ENCODE results near the gene TMTC4. TPM values are rescaled to one million over a fixed set of nuclear protein-coding genes. Genes with fewer than 3 reads are reported as not detected.

TMTC4 gene
- total and polyA plus RNA-seq, 2 experiments from 2014 or later: 15.0 to 32.6 TPM

DNA sequence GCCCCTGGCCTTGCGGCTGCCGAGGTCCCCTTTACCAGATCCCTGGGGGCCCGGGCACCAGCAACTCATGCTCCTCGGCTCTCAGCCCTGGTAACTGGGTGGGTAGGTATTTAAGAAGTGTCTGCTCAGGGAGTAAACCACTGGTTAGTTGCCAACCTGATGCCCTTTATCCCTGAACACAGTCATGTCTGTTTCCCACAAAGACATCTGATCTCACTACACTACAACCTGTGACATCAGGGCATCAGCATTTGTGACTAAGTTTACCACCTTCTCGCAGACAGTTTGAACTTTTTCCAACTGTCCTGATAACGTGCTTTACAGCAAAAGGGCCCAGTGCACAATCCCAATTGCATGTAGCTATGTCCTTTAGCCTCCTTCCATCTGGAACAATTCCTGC is 108.1 kb downstream of the TMTC4 start:
- Histone ChIP-seq H3K79me2 (no peaks in the 10 kb centered on the region), H4K20me1 (ENCODE audit: insufficient read depth, poor library complexity, severe bottlenecking) (no peaks in the 10 kb centered on the region), H3K9me3 (ENCODE audit: low read depth) (no peaks in the 10 kb centered on the region), H3K4me3 (no peak overlapping the region), H3K4me2 (no peak overlapping the region), H2AFZ (no peak overlapping the region), H3K36me3 (replicated peaks; ENCODE audit: insufficient read depth, low read depth) (no peaks in the 10 kb centered on the region), H3K9me2 (replicated peaks; ENCODE audit: insufficient read depth) (no peaks in the 10 kb centered on the region), H3K27ac (no peak overlapping the region), H3K27me3 (no peaks in the 10 kb centered on the region), H3K4me1 (ENCODE audit: insufficient read depth) (no peaks in the 10 kb centered on the region)
- no peak for DNase-seq (ENCODE audit: low spot score)
- TF ChIP-seq EZH2phosphoT487 (IDR thresholded peaks at IDR 0.05; ENCODE audit: low read depth, severe bottlenecking, unreplicated experiment) (no peak), EZH2 (IDR thresholded peaks at IDR 0.05; ENCODE audit: borderline replicate concordance) (no peak)
- TF ChIP-seq, protein P1, sequence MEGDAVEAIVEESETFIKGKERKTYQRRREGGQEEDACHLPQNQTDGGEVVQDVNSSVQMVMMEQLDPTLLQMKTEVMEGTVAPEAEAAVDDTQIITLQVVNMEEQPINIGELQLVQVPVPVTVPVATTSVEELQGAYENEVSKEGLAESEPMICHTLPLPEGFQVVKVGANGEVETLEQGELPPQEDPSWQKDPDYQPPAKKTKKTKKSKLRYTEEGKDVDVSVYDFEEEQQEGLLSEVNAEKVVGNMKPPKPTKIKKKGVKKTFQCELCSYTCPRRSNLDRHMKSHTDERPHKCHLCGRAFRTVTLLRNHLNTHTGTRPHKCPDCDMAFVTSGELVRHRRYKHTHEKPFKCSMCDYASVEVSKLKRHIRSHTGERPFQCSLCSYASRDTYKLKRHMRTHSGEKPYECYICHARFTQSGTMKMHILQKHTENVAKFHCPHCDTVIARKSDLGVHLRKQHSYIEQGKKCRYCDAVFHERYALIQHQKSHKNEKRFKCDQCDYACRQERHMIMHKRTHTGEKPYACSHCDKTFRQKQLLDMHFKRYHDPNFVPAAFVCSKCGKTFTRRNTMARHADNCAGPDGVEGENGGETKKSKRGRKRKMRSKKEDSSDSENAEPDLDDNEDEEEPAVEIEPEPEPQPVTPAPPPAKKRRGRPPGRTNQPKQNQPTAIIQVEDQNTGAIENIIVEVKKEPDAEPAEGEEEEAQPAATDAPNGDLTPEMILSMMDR (IDR thresholded peaks at IDR 0.05; ENCODE audit: poor library complexity): no peak
- WGBS (ENCODE audit: low lambda C conversion rate, missing lambda C conversion rate): 90% methylated on average over 6 of the region's 6 CpGs

GRCh38 chr13:100565286-100565685 is 109.3 kb downstream of the TMTC4 start:
- H3K27me3 ChIP-seq: no peaks in the 10 kb centered on the region
- no peak for DNase-seq (ENCODE audit: low spot score)
- H3K36me3 ChIP-seq (replicated peaks; ENCODE audit: insufficient read depth, low read depth): no peaks in the 10 kb centered on the region
- H4K20me1 ChIP-seq (ENCODE audit: insufficient read depth, poor library complexity, severe bottlenecking): no peaks in the 10 kb centered on the region
- no peak overlapping the region for H2AFZ ChIP-seq
- H3K9me3 ChIP-seq (ENCODE audit: low read depth): no peaks in the 10 kb centered on the region
- no peak overlapping the region for H3K4me2 ChIP-seq
- TF ChIP-seq EZH2 (IDR thresholded peaks at IDR 0.05; ENCODE audit: borderline replicate concordance) (no peak), EZH2phosphoT487 (IDR thresholded peaks at IDR 0.05; ENCODE audit: low read depth, severe bottlenecking, unreplicated experiment) (no peak)
- TF ChIP-seq, protein P1 (IDR thresholded peaks at IDR 0.05; ENCODE audit: poor library complexity): no peak
- H3K4me3 ChIP-seq: no peak overlapping the region
- H3K27ac ChIP-seq: no peak overlapping the region
- H3K9me2 ChIP-seq (replicated peaks; ENCODE audit: insufficient read depth): no peaks in the 10 kb centered on the region
- H3K79me2 ChIP-seq: no peaks in the 10 kb centered on the region
- 66% methylated on average over 8 of the region's 8 CpGs for WGBS (ENCODE audit: low lambda C conversion rate, missing lambda C conversion rate)
- H3K4me1 ChIP-seq (ENCODE audit: insufficient read depth): no peaks in the 10 kb centered on the region

- Histone ChIP-seq H3K4me3 (no peak overlapping the region), H3K4me2 (no peak overlapping the region), H3K4me1 (ENCODE audit: insufficient read depth) (no peaks in the 10 kb centered on the region), H3K9me2 (replicated peaks; ENCODE audit: insufficient read depth) (no peaks in the 10 kb centered on the region), H3K36me3 (replicated peaks; ENCODE audit: insufficient read depth, low read depth) (no peaks in the 10 kb centered on the region), H2AFZ (no peak overlapping the region), H3K27me3 (no peaks in the 10 kb centered on the region), H3K79me2 (no peaks in the 10 kb centered on the region), H3K9me3 (ENCODE audit: low read depth) (no peaks in the 10 kb centered on the region), H4K20me1 (ENCODE audit: insufficient read depth, poor library complexity, severe bottlenecking) (no peaks in the 10 kb centered on the region), H3K27ac (no peak overlapping the region)
- WGBS (ENCODE audit: low lambda C conversion rate, missing lambda C conversion rate): 77% methylated on average over 13 of the region's 13 CpGs
- no peak for DNase-seq (ENCODE audit: low spot score)
- no peak for TF ChIP-seq EZH2 (IDR thresholded peaks at IDR 0.05; ENCODE audit: borderline replicate concordance)
- TF ChIP-seq EZH2phosphoT487 (IDR thresholded peaks at IDR 0.05; ENCODE audit: low read depth, severe bottlenecking, unreplicated experiment): no peak
- TF ChIP-seq, protein P1 (IDR thresholded peaks at IDR 0.05; ENCODE audit: poor library complexity): no peak
Observed at GRCh38 chr13:100564444-100565223, 110.0 kb downstream of the TMTC4 start.

Measured in hepatocyte (in vitro differentiated cells).